C4-2B (cell line): Measurements from ENCODE around the gene COL12A1.

Experiments
- ZFX ChIP-seq: fragments of 450-650 bp; IDR thresholded peaks from 2 replicates; pipeline ENCODE4 v1.6.1; 2017
- TF ChIP-seq, protein P1 (sequence below): fragments of 450-650 bp; conservative IDR thresholded peaks from 2 replicates; pipeline ENCODE4 v1.5.1; 2017; ENCODE audit warnings: mild to moderate bottlenecking

GRCh38 chr6:75171567-75171966 lies 34.3 kb downstream of the COL12A1 start:
- TF ChIP-seq, protein P1, sequence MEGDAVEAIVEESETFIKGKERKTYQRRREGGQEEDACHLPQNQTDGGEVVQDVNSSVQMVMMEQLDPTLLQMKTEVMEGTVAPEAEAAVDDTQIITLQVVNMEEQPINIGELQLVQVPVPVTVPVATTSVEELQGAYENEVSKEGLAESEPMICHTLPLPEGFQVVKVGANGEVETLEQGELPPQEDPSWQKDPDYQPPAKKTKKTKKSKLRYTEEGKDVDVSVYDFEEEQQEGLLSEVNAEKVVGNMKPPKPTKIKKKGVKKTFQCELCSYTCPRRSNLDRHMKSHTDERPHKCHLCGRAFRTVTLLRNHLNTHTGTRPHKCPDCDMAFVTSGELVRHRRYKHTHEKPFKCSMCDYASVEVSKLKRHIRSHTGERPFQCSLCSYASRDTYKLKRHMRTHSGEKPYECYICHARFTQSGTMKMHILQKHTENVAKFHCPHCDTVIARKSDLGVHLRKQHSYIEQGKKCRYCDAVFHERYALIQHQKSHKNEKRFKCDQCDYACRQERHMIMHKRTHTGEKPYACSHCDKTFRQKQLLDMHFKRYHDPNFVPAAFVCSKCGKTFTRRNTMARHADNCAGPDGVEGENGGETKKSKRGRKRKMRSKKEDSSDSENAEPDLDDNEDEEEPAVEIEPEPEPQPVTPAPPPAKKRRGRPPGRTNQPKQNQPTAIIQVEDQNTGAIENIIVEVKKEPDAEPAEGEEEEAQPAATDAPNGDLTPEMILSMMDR: no peak
- no peak for TF ChIP-seq ZFX
